Testis (tissue), 3 donors: Measurements from ENCODE around the gene KCNK7. TPM values are rescaled to one million over a fixed set of nuclear protein-coding genes. Genes with fewer than 3 reads are reported as not detected.
A peak's percentile ranks its signal among the peaks of the same experiment; 100 is the strongest.

Source experiments
- DNase-seq: peaks from one replicate; pipeline ENCODE4 v3.0.0-alpha.2; 2019
- H3K27ac ChIP-seq, 2 donors: fragments of 200-600 bp; sonication (generic); one replicate each; pipeline ENCODE4 v1.5.1; 2019
- H3K27me3 ChIP-seq: fragments of 200-600 bp; sonication (generic); one replicate; pipeline ENCODE4 v1.5.1; 2019
- H3K36me3 ChIP-seq: fragments of 200-600 bp; sonication (generic); one replicate; pipeline ENCODE4 v1.5.1; 2017; ENCODE audit warnings: low read depth; ENCODE audit errors: missing control alignments
- H3K4me1 ChIP-seq: fragments of 200-600 bp; sonication (generic); one replicate; pipeline ENCODE4 v1.5.1; 2019
- H3K4me3 ChIP-seq, 2 donors: fragments of 200-600 bp; sonication (generic); one replicate each; pipeline ENCODE4 v1.5.1; 2017 to 2019
- H3K9me3 ChIP-seq: fragments of 200-600 bp; sonication (generic); one replicate; pipeline ENCODE4 v1.5.1; 2017
- CTCF ChIP-seq, 3 experiments: fragments of 450-650 bp in 2 of 3; fragments of 200-600 bp in 1 of 3; sonication (generic) in 1 of 3; IDR thresholded peaks; one replicate each; pipeline ENCODE4 v1.5.1; 2016 to 2019; ENCODE audit warnings: antibody characterized with exemption in 3 of 3, mild to moderate bottlenecking in 2 of 3, moderate library complexity in 1 of 3
- POLR2A ChIP-seq: fragments of 450-650 bp; IDR thresholded peaks from one replicate; pipeline ENCODE4 v1.6.1; 2017; ENCODE audit warnings: antibody characterized with exemption, mild to moderate bottlenecking, moderate library complexity
- WGBS, 2 donors: methylation state at CpG; one replicate each; pipeline ENCODE4 v1.1.5; 2018; 5-methylcytosine and 5-hydroxymethylcytosine counted together
- intact Hi-C: fragments of 100-400 bp; cut with DNase I; formaldehyde crosslinking; loops from one replicate; pipeline ENCODE4 v1.15.1; 2023; ENCODE audit warnings: low total_unique reads
- polyA plus RNA-seq: library from polyadenylated mRNA; stranded (reverse); fragments of 350-450 nt; fragmentation: Illumina TruSeq; extraction: RNeasy Lipid Tissue Mini Kit (QIAGEN cat#74804); gene quantifications from one replicate; pipeline ENCODE4 v1.2.3, GENCODE V29; 2014; ENCODE audit warnings: low read depth, low replicate concordance; ENCODE audit not compliant: insufficient read depth
- total RNA-seq, 2 donors: library from RNA; depleted of rRNA; stranded (reverse); fragments of >200 nt; gene quantifications; one replicate each; pipeline ENCODE4 v1.2.3, GENCODE V29; 2016

Gene KCNK7
- total and polyA plus RNA-seq, 3 donors from 2014 or later, result 0.26 to 2.5 (median 0.99) TPM

GRCh38 chr11:65618763-65619162, 23.2 kb upstream of the KCNK7 start:
- no peaks in the 10 kb centered on the region for H3K36me3 ChIP-seq
- 92% methylated on average over 14 of the region's 14 CpGs; no CpG with 5 or more reads in 1 of the 2 donors for WGBS, 2 donors
- H3K27me3 ChIP-seq, result no peaks in the 10 kb centered on the region
- no peak for DNase-seq
- H3K27ac ChIP-seq, result no peak overlapping the region
- H3K9me3 ChIP-seq, result no peaks in the 10 kb centered on the region
- TF ChIP-seq POLR2A (no peak), CTCF (IDR thresholded peaks at IDR 0.05) (no peak)
- intact Hi-C loops, result no loop called here
- H3K4me1 ChIP-seq, result peaks cover 14% of the 10 kb centered on the region
- H3K4me3 ChIP-seq, result no peak overlapping the region

- no peaks in the 10 kb centered on the region for H3K36me3 ChIP-seq
- intact Hi-C loops, result no loop called here
- H3K9me3 ChIP-seq, result no peaks in the 10 kb centered on the region
- peaks cover 19% of the 10 kb centered on the region for H3K4me1 ChIP-seq
- no peaks in the 10 kb centered on the region for H3K27me3 ChIP-seq
- WGBS, 2 donors, result 87 to 91% methylated on average over 11 to 33 of the region's 33 CpGs
- H3K27ac ChIP-seq, result no peak overlapping the region
- DNase-seq, result no peak
- no peak for TF ChIP-seq POLR2A
- TF ChIP-seq CTCF (IDR thresholded peaks at IDR 0.05), result no peak
- no peak overlapping the region for H3K4me3 ChIP-seq
These were observed 22.6 kb upstream of the KCNK7 start for GRCh38 chr11:65617990-65618751.

- Histone ChIP-seq H3K4me1 (peaks cover 27% of the 10 kb centered on the region), H3K27me3 (no peaks in the 10 kb centered on the region), H3K9me3 (no peaks in the 10 kb centered on the region), H3K36me3 (no peaks in the 10 kb centered on the region), H3K4me3 (no peak overlapping the region), H3K27ac (no peak overlapping the region)
- WGBS, 2 donors, result 83 to 86% methylated on average over 11 to 17 of the region's 17 CpGs
- intact Hi-C loops, result no loop called here
- TF ChIP-seq POLR2A (no peak), CTCF (IDR thresholded peaks at IDR 0.05) (no peak)
- no peak for DNase-seq
These were observed 21.7 kb upstream of the KCNK7 start for GRCh38 chr11:65617136-65617850.

GRCh38 chr11:65616575-65617001, 21.0 kb upstream of the KCNK7 start:
- peak overlapping the region; percentile 73 to 83 for H3K4me3 ChIP-seq
- peak overlapping the region in 1 of 2 donors; percentile 78 for H3K27ac ChIP-seq
- H3K36me3 ChIP-seq, result no peaks in the 10 kb centered on the region
- no peak for TF ChIP-seq CTCF (IDR thresholded peaks at IDR 0.05)
- H3K27me3 ChIP-seq, result no peaks in the 10 kb centered on the region
- no peaks in the 10 kb centered on the region for H3K9me3 ChIP-seq
- no peak for DNase-seq
- peaks cover 34% of the 10 kb centered on the region for H3K4me1 ChIP-seq
- WGBS, 2 donors, result 33 to 55% methylated on average over 10 of the region's 10 CpGs
- intact Hi-C loops, result no loop called here
